MM.1S (cell line): ENCODE results near the gene PRR20G.

ENCODE experiments used
- CTCF ChIP-seq: fragments of 300-600 bp; sonication (generic); IDR thresholded peaks from 2 replicates; pipeline ENCODE4 v1.5.1; 2016; ENCODE audit warnings: antibody characterized with exemption, low read length, mixed read lengths
- EZH2 ChIP-seq: fragments of 300-600 bp; sonication (generic); optimal IDR thresholded peaks from 2 replicates; pipeline ENCODE3; 2017; ENCODE audit warnings: low read depth, mild to moderate bottlenecking, antibody characterized with exemption, low read length, mixed read lengths
- EZH2phosphoT487 ChIP-seq: fragments of 300-600 bp; sonication (generic); IDR thresholded peaks from 2 replicates; pipeline ENCODE4 v1.6.1; 2018; ENCODE audit warnings: antibody characterized with exemption, low read length

GRCh38 chr3:127259882-127260281, 28.0 kb downstream of the PRR20G start:
- TF ChIP-seq CTCF (no peak), EZH2 (no peak), EZH2phosphoT487 (no peak)
